ENCODE measurements around the gene GALR3.

The GALR3 gene

GRCh38 chr22:37790234-37790633, 32.9 kb upstream of the GALR3 start:
- H3K36me3 ChIP-seq (ENCODE audit: insufficient read depth, low read length): no peaks in the 10 kb centered on the region
- TF ChIP-seq EZH2phosphoT487 (IDR thresholded peaks at IDR 0.05; ENCODE audit: borderline replicate concordance) (no peak), CTCF (conservative IDR thresholded peaks at IDR 0.05; ENCODE audit: low read length) (no peak)
- no peaks in the 10 kb centered on the region for H3K27me3 ChIP-seq (ENCODE audit: insufficient read depth, low read length, poor library complexity, severe bottlenecking)
- no peaks in the 10 kb centered on the region for H3K9me2 ChIP-seq (replicated peaks; ENCODE audit: low read depth, low read length)
- H3K4me2 ChIP-seq (ENCODE audit: low read depth, low read length, poor library complexity, severe bottlenecking): no peak overlapping the region
- no peaks in the 10 kb centered on the region for H4K20me1 ChIP-seq (ENCODE audit: insufficient read depth, low read length, poor library complexity, severe bottlenecking)
- H3K79me2 ChIP-seq (ENCODE audit: insufficient read depth, low read length): no peaks in the 10 kb centered on the region
- H3K4me1 ChIP-seq (ENCODE audit: insufficient read depth, low read length, poor library complexity, severe bottlenecking): no peaks in the 10 kb centered on the region
- H3K4me3 ChIP-seq (ENCODE audit: low read length, poor library complexity, severe bottlenecking): no peak overlapping the region
- H2AFZ ChIP-seq (ENCODE audit: low read length): no peak overlapping the region
- H3K9me3 ChIP-seq (ENCODE audit: insufficient read depth, low read depth, low read length): no peaks in the 10 kb centered on the region
- H3K9ac ChIP-seq (ENCODE audit: low read depth, low read length, poor library complexity, severe bottlenecking): no peak overlapping the region
- H3F3A ChIP-seq (ENCODE audit: low read depth): no peaks in the 10 kb centered on the region

GRCh38 chr22:37792494-37792893, 30.7 kb upstream of the GALR3 start:
- H4K20me1 ChIP-seq (ENCODE audit: insufficient read depth, low read length, poor library complexity, severe bottlenecking): no peaks in the 10 kb centered on the region
- no peaks in the 10 kb centered on the region for H3K4me1 ChIP-seq (ENCODE audit: insufficient read depth, low read length, poor library complexity, severe bottlenecking)
- H3K9me3 ChIP-seq (ENCODE audit: insufficient read depth, low read depth, low read length): no peaks in the 10 kb centered on the region
- H3K4me2 ChIP-seq (ENCODE audit: low read depth, low read length, poor library complexity, severe bottlenecking): no peak overlapping the region
- no peak overlapping the region for H2AFZ ChIP-seq (ENCODE audit: low read length)
- H3F3A ChIP-seq (ENCODE audit: low read depth): no peaks in the 10 kb centered on the region
- H3K36me3 ChIP-seq (ENCODE audit: insufficient read depth, low read length): no peaks in the 10 kb centered on the region
- H3K9me2 ChIP-seq (replicated peaks; ENCODE audit: low read depth, low read length): no peaks in the 10 kb centered on the region
- H3K4me3 ChIP-seq (ENCODE audit: low read length, poor library complexity, severe bottlenecking): no peak overlapping the region
- H3K9ac ChIP-seq (ENCODE audit: low read depth, low read length, poor library complexity, severe bottlenecking): no peak overlapping the region
- no peaks in the 10 kb centered on the region for H3K27me3 ChIP-seq (ENCODE audit: insufficient read depth, low read length, poor library complexity, severe bottlenecking)
- TF ChIP-seq EZH2phosphoT487 (IDR thresholded peaks at IDR 0.05; ENCODE audit: borderline replicate concordance) (no peak), CTCF (conservative IDR thresholded peaks at IDR 0.05; ENCODE audit: low read length) (no peak)
- H3K79me2 ChIP-seq (ENCODE audit: insufficient read depth, low read length): no peaks in the 10 kb centered on the region

GRCh38 chr22:37794376-37794775, 28.8 kb upstream of the GALR3 start:
- H3F3A ChIP-seq (ENCODE audit: low read depth): no peaks in the 10 kb centered on the region
- H3K4me2 ChIP-seq (ENCODE audit: low read depth, low read length, poor library complexity, severe bottlenecking): no peak overlapping the region
- no peak for TF ChIP-seq CTCF (conservative IDR thresholded peaks at IDR 0.05; ENCODE audit: low read length)
- no peak for TF ChIP-seq EZH2phosphoT487 (IDR thresholded peaks at IDR 0.05; ENCODE audit: borderline replicate concordance)
- H3K79me2 ChIP-seq (ENCODE audit: insufficient read depth, low read length): no peaks in the 10 kb centered on the region
- H3K4me1 ChIP-seq (ENCODE audit: insufficient read depth, low read length, poor library complexity, severe bottlenecking): no peaks in the 10 kb centered on the region
- H3K4me3 ChIP-seq (ENCODE audit: low read length, poor library complexity, severe bottlenecking): no peak overlapping the region
- H3K36me3 ChIP-seq (ENCODE audit: insufficient read depth, low read length): no peaks in the 10 kb centered on the region
- no peak overlapping the region for H2AFZ ChIP-seq (ENCODE audit: low read length)
- H3K27me3 ChIP-seq (ENCODE audit: insufficient read depth, low read length, poor library complexity, severe bottlenecking): no peaks in the 10 kb centered on the region
- H3K9me2 ChIP-seq (replicated peaks; ENCODE audit: low read depth, low read length): no peaks in the 10 kb centered on the region
- no peaks in the 10 kb centered on the region for H3K9me3 ChIP-seq (ENCODE audit: insufficient read depth, low read depth, low read length)
- H3K9ac ChIP-seq (ENCODE audit: low read depth, low read length, poor library complexity, severe bottlenecking): no peak overlapping the region
- H4K20me1 ChIP-seq (ENCODE audit: insufficient read depth, low read length, poor library complexity, severe bottlenecking): no peaks in the 10 kb centered on the region
